Esophagus squamous epithelium (tissue), 4 donors: ENCODE measurements around the gene MAGOH.

ENCODE experiments used
- POLR2A ChIP-seq, 4 donors: fragments of 450-650 bp; IDR thresholded peaks; one replicate each; pipeline ENCODE4 v1.6.1; 2017; ENCODE audit warnings: antibody characterized with exemption in 4 of 4, mild to moderate bottlenecking in 4 of 4, moderate library complexity in 3 of 4
- TF ChIP-seq, protein P1 (sequence below), 6 experiments: fragments of 450-650 bp in 4 of 6; fragments of 200-600 bp in 2 of 6; sonication (generic) in 2 of 6; IDR thresholded peaks; one replicate each; pipeline ENCODE4 v1.5.1; 2016 to 2019; ENCODE audit warnings: antibody characterized with exemption in 6 of 6, mild to moderate bottlenecking in 4 of 6, moderate library complexity in 4 of 6

DNA sequence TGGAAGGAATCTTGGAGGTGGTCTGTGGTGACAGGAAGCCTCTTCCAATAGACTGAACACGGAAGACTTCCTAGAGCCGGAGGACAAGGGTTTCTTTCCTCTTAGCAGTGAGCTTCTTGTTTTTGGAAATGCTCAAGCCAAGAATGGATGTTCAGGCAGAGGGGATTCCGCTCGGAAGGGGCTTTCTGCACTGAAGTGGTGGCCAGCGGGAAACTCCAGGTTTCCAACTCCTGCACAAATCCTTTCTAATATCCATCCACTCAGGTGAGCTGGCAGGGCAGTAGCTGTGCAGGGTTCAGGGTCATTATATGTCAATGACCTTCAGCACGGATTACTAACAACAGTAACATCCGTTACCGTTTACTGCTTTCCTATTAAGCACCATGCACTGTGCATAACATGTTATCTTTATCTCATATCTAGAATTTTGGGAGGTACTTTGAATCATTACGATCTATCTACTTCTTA lies 42.3 kb downstream of the MAGOH start:
- TF ChIP-seq POLR2A (IDR thresholded peaks at IDR 0.05) = no peak
- TF ChIP-seq, protein P1, sequence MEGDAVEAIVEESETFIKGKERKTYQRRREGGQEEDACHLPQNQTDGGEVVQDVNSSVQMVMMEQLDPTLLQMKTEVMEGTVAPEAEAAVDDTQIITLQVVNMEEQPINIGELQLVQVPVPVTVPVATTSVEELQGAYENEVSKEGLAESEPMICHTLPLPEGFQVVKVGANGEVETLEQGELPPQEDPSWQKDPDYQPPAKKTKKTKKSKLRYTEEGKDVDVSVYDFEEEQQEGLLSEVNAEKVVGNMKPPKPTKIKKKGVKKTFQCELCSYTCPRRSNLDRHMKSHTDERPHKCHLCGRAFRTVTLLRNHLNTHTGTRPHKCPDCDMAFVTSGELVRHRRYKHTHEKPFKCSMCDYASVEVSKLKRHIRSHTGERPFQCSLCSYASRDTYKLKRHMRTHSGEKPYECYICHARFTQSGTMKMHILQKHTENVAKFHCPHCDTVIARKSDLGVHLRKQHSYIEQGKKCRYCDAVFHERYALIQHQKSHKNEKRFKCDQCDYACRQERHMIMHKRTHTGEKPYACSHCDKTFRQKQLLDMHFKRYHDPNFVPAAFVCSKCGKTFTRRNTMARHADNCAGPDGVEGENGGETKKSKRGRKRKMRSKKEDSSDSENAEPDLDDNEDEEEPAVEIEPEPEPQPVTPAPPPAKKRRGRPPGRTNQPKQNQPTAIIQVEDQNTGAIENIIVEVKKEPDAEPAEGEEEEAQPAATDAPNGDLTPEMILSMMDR (IDR thresholded peaks at IDR 0.05) = no peak
